Measurements from ENCODE around the gene CD2BP2. TPM values are rescaled to one million over a fixed set of nuclear protein-coding genes. Genes with fewer than 3 reads are reported as not detected.

Gene CD2BP2
- total and polyA plus RNA-seq, 2 of the 13 experiments (the other 11 are each of a cell fraction or from before 2014, with no cell fraction given) = 24.9 to 54.6 TPM

DNA sequence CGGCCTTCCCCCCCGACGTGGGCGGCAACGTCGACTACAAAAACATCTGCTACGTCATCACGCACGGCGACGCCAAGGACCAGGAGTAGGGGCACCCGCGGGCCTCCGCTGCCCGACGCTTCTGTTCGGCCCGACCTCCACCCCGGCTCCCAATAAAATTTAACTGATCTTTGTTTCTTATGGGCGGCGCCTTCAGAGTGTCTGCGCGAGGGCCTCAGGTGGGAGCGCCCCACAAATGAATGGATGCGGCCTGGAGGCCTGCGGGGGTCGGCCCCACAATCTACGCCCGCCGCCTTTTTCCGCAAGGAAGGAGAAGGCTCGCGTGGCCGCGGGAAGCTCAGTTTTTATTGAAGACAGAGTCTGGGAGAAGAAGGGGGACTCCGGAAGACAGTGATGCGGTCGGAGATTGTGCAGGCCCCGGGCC is 22.7 kb upstream of the CD2BP2 start (continued):
- TF ChIP-seq KAT7 (CRISPR knock-in tag; IDR thresholded peaks at IDR 0.05; ENCODE audit: borderline replicate concordance) (no peak), MIER2 (CRISPR knock-in tag; IDR thresholded peaks at IDR 0.05) (no peak), ZNF207 (IDR thresholded peaks at IDR 0.05; ENCODE audit: borderline replicate concordance) (no peak), THYN1 (CRISPR knock-in tag; IDR thresholded peaks at IDR 0.05; ENCODE audit: borderline replicate concordance, low read depth) (no peak), POLR2AphosphoS2 (IDR thresholded peaks at IDR 0.05; ENCODE audit: low read depth, low read length) (no peak), ZSCAN25 (CRISPR knock-in tag; IDR thresholded peaks at IDR 0.05) (no peak), ARNT2 (CRISPR knock-in tag; IDR thresholded peaks at IDR 0.05; ENCODE audit: low read depth) (peak; percentile 11; the same call in 1 of the 2 replicates), ZSCAN30 (CRISPR knock-in tag; IDR thresholded peaks at IDR 0.05) (no peak), XRCC5 (optimal IDR thresholded peaks at IDR 0.05; ENCODE audit: low read length) (no peak), ZNF296 (CRISPR knock-in tag; conservative IDR thresholded peaks at IDR 0.05) (no peak; the same call in 1 of the 2 replicates), ZKSCAN5 (CRISPR knock-in tag; IDR thresholded peaks at IDR 0.05) (0 out of 2 replicates have a peak, but pooled peaks have one; percentile 10), ZNF7 (CRISPR knock-in tag; IDR thresholded peaks at IDR 0.05) (no peak), ZNF121 (CRISPR knock-in tag; IDR thresholded peaks at IDR 0.05) (peak; percentile 33; the same call in 1 of the 2 replicates), NFE2L2 (IDR thresholded peaks at IDR 0.05; ENCODE audit: low read length) (no peak), RXRB (CRISPR knock-in tag; IDR thresholded peaks at IDR 0.05; ENCODE audit: borderline replicate concordance) (no peak; the same call in 1 of the 2 replicates), NPAS2 (CRISPR knock-in tag; IDR thresholded peaks at IDR 0.05; ENCODE audit: borderline replicate concordance) (no peak), HDAC2 (CRISPR knock-in tag; IDR thresholded peaks at IDR 0.05) (no peak), KDM3A (CRISPR knock-in tag; IDR thresholded peaks at IDR 0.05; ENCODE audit: low read depth) (no peak), RBM39 (IDR thresholded peaks at IDR 0.05; ENCODE audit: low read depth, low read length, poor library complexity, severe bottlenecking) (peak; percentile 80), THAP11 (CRISPR knock-in tag; IDR thresholded peaks at IDR 0.05) (no peak; the same call in 1 of the 2 replicates), DNMT3B (CRISPR knock-in tag; conservative IDR thresholded peaks at IDR 0.05) (no peak), HES4 (CRISPR knock-in tag; IDR thresholded peaks at IDR 0.05; ENCODE audit: borderline replicate concordance) (no peak), ZNF816 (CRISPR knock-in tag; IDR thresholded peaks at IDR 0.05; ENCODE audit: borderline replicate concordance) (no peak), GABPB1 (CRISPR knock-in tag; IDR thresholded peaks at IDR 0.05) (no peak), U2AF2 (IDR thresholded peaks at IDR 0.05; ENCODE audit: low read depth, low read length) (no peak), ZNF619 (CRISPR knock-in tag; IDR thresholded peaks at IDR 0.05) (no peak), ISX (CRISPR knock-in tag; conservative IDR thresholded peaks at IDR 0.05) (no peak; the same call in 1 of the 2 replicates), SPEN (CRISPR knock-in tag; IDR thresholded peaks at IDR 0.05; ENCODE audit: low read depth) (no peak)
- TF ChIP-seq, protein P1, sequence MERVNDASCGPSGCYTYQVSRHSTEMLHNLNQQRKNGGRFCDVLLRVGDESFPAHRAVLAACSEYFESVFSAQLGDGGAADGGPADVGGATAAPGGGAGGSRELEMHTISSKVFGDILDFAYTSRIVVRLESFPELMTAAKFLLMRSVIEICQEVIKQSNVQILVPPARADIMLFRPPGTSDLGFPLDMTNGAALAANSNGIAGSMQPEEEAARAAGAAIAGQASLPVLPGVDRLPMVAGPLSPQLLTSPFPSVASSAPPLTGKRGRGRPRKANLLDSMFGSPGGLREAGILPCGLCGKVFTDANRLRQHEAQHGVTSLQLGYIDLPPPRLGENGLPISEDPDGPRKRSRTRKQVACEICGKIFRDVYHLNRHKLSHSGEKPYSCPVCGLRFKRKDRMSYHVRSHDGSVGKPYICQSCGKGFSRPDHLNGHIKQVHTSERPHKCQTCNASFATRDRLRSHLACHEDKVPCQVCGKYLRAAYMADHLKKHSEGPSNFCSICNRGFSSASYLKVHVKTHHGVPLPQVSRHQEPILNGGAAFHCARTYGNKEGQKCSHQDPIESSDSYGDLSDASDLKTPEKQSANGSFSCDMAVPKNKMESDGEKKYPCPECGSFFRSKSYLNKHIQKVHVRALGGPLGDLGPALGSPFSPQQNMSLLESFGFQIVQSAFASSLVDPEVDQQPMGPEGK (CRISPR knock-in tag; IDR thresholded peaks at IDR 0.05) = no peak
- TF ChIP-seq, protein P2, sequence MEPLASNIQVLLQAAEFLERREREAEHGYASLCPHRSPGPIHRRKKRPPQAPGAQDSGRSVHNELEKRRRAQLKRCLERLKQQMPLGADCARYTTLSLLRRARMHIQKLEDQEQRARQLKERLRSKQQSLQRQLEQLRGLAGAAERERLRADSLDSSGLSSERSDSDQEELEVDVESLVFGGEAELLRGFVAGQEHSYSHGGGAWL (CRISPR knock-in tag; IDR thresholded peaks at IDR 0.05) = no peak; the same call in 1 of the 2 replicates
- TF ChIP-seq, protein P3, sequence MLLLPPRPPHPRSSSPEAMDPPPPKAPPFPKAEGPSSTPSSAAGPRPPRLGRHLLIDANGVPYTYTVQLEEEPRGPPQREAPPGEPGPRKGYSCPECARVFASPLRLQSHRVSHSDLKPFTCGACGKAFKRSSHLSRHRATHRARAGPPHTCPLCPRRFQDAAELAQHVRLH (CRISPR knock-in tag; IDR thresholded peaks at IDR 0.05; ENCODE audit: borderline replicate concordance, low read depth) = no peak
- TF ChIP-seq, protein P4, sequence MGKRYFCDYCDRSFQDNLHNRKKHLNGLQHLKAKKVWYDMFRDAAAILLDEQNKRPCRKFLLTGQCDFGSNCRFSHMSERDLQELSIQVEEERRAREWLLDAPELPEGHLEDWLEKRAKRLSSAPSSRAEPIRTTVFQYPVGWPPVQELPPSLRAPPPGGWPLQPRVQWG (CRISPR knock-in tag; IDR thresholded peaks at IDR 0.05; ENCODE audit: borderline replicate concordance, low read depth) = no peak
